Loucy (cell line): Measurements from ENCODE around the gene TIMM13.

ENCODE experiments used
- H2AFZ ChIP-seq: fragments of 200-600 bp; sonication (generic); 2 replicates; pipeline ENCODE4 v1.6.0; 2016; ENCODE audit warnings: antibody characterized with exemption, mild to moderate bottlenecking, low read length, moderate library complexity
- H3F3A ChIP-seq: fragments of 200-600 bp; 2 replicates; pipeline ENCODE4 v1.6.0; 2016; ENCODE audit warnings: antibody characterized with exemption, low read depth, mild to moderate bottlenecking
- H3K27me3 ChIP-seq: fragments of 200-600 bp; sonication (generic); 2 replicates; pipeline ENCODE4 v1.6.1; 2014; ENCODE audit warnings: low read length, mild to moderate bottlenecking; ENCODE audit not compliant: insufficient read depth, poor library complexity, severe bottlenecking
- H3K36me3 ChIP-seq: fragments of 200-600 bp; sonication (generic); 2 replicates; pipeline ENCODE4 v1.6.1; 2016; ENCODE audit warnings: low read length; ENCODE audit not compliant: insufficient read depth
- H3K4me1 ChIP-seq: fragments of 200-600 bp; sonication (generic); 2 replicates; pipeline ENCODE4 v1.5.1; 2014; ENCODE audit warnings: low read length, mild to moderate bottlenecking; ENCODE audit not compliant: insufficient read depth, poor library complexity, severe bottlenecking
- H3K4me2 ChIP-seq: fragments of 200-600 bp; sonication (generic); 2 replicates; pipeline ENCODE4 v1.6.0; 2014; ENCODE audit warnings: antibody characterized with exemption, low read length, low read depth, mild to moderate bottlenecking; ENCODE audit not compliant: poor library complexity, severe bottlenecking
- H3K4me3 ChIP-seq: fragments of 200-600 bp; sonication (generic); 2 replicates; pipeline ENCODE4 v1.5.1; 2014; ENCODE audit warnings: low read length, mild to moderate bottlenecking, mixed read lengths; ENCODE audit not compliant: poor library complexity, severe bottlenecking
- H3K79me2 ChIP-seq: fragments of 200-600 bp; sonication (generic); 2 replicates; pipeline ENCODE4 v1.6.1; 2014; ENCODE audit warnings: low read length; ENCODE audit not compliant: insufficient read depth
- H3K9ac ChIP-seq: fragments of 200-600 bp; sonication (generic); 2 replicates; pipeline ENCODE4 v1.6.0; 2014; ENCODE audit warnings: mild to moderate bottlenecking, low read depth, low read length, moderate library complexity; ENCODE audit not compliant: poor library complexity, severe bottlenecking
- H3K9me2 ChIP-seq: fragments of 200-600 bp; sonication (generic); replicated peaks from 2 replicates; pipeline ENCODE4 v1.6.1; 2016; ENCODE audit warnings: low read depth, low read length, mixed read lengths
- H3K9me3 ChIP-seq: fragments of 200-600 bp; sonication (generic); 2 replicates; pipeline ENCODE4 v1.6.1; 2014; ENCODE audit warnings: mild to moderate bottlenecking, antibody characterized with exemption, low read length, low read depth; ENCODE audit not compliant: insufficient read depth
- H4K20me1 ChIP-seq: fragments of 200-600 bp; sonication (generic); 2 replicates; pipeline ENCODE4 v1.6.0; 2014; ENCODE audit warnings: antibody characterized with exemption, low read length, mild to moderate bottlenecking; ENCODE audit not compliant: insufficient read depth, poor library complexity, severe bottlenecking
- CTCF ChIP-seq: fragments of 200-600 bp; sonication (generic); conservative IDR thresholded peaks from 2 replicates; pipeline ENCODE4 v1.5.1; 2014; ENCODE audit warnings: mild to moderate bottlenecking, antibody characterized with exemption, low read length
- EZH2phosphoT487 ChIP-seq: fragments of 200-600 bp; IDR thresholded peaks from 2 replicates; pipeline ENCODE4 v1.6.1; 2018; ENCODE audit warnings: antibody characterized with exemption, mild to moderate bottlenecking, moderate library complexity, borderline replicate concordance

TIMM13 gene

GRCh38 chr19:2424686-2425621 lies 2.4 kb downstream of the TIMM13 start:
- H3K9me2 ChIP-seq: no peaks in the 10 kb centered on the region
- peaks cover 23% of the 10 kb centered on the region for H4K20me1 ChIP-seq
- H3K4me1 ChIP-seq: peaks cover 8% of the 10 kb centered on the region
- H3K9me3 ChIP-seq: no peaks in the 10 kb centered on the region
- H3K27me3 ChIP-seq: no peaks in the 10 kb centered on the region
- peaks cover 26% of the 10 kb centered on the region for H3K79me2 ChIP-seq
- H3K4me3 ChIP-seq: peak overlapping the region; percentile 88
- TF ChIP-seq CTCF: no peak
- TF ChIP-seq EZH2phosphoT487: no peak
- H3K36me3 ChIP-seq: peaks cover 3% of the 10 kb centered on the region; the same call in 1 of the 2 replicates
- no peak overlapping the region for H3K9ac ChIP-seq
- no peaks in the 10 kb centered on the region for H3F3A ChIP-seq
- peak overlapping the region; percentile 100 for H3K4me2 ChIP-seq
- H2AFZ ChIP-seq: no peak overlapping the region

- Histone ChIP-seq H3K4me1 (peaks cover 8% of the 10 kb centered on the region), H3K4me3 (no peak overlapping the region), H3K9me3 (no peaks in the 10 kb centered on the region), H3K4me2 (no peak overlapping the region), H3K36me3 (no peaks in the 10 kb centered on the region), H3K27me3 (no peaks in the 10 kb centered on the region), H2AFZ (no peak overlapping the region), H4K20me1 (peaks cover 23% of the 10 kb centered on the region), H3K9me2 (no peaks in the 10 kb centered on the region), H3F3A (no peaks in the 10 kb centered on the region), H3K79me2 (peaks cover 26% of the 10 kb centered on the region), H3K9ac (no peak overlapping the region)
- TF ChIP-seq CTCF: no peak
- no peak for TF ChIP-seq EZH2phosphoT487
Measured at GRCh38 chr19:2423915-2424685, 3.3 kb downstream of the TIMM13 start.

DNA sequence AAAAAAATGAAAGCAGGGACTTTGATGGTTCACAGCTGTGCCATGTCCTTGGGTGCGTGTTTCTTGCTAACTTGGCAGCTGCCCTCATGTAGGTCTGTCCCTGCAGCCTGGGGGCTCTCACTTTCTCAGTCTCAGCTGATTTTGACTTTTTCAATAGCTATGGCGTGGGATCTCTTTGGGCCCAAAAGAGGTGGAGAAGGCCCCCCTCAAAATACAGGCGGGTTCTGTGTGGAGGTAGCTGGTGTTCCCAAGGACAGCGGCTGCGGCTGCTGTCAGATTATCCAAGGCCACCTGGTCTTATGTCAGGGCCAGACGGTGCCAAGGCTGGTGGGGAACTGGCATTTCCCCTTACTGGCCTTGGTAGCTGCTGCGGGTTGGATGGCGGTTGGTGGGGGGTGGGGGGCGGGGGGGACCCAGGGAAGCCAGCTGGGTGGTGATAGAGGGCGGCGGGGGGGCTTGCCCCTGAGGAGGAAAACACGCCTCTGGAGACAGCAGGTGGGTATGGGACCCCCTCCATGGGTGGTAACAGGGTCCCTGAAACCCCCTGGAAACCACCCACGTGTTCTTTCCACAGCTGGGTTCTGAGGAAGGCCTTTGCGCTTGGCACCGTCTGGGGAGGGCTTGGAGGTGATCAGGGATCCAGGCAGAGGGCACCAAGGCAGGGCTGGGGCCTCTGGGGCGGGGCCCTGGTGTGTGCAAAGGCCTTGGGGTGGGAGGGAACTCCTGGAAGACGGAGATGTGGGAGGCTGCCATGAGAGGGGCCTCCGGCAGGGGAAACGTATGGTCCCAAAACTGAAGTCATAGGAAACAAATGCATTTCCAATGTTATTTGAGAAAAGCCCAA lies 4.1 kb downstream of the TIMM13 start:
- Histone ChIP-seq H3K4me2 (no peak overlapping the region), H4K20me1 (peaks cover 23% of the 10 kb centered on the region), H3K36me3 (no peaks in the 10 kb centered on the region), H3K79me2 (peaks cover 26% of the 10 kb centered on the region), H3K27me3 (no peaks in the 10 kb centered on the region), H3F3A (no peaks in the 10 kb centered on the region), H3K9me3 (no peaks in the 10 kb centered on the region), H3K9ac (no peak overlapping the region), H3K9me2 (no peaks in the 10 kb centered on the region), H3K4me1 (peaks cover 8% of the 10 kb centered on the region), H3K4me3 (no peak overlapping the region), H2AFZ (no peak overlapping the region)
- TF ChIP-seq CTCF (no peak), EZH2phosphoT487 (no peak)
